RCC 7860 (cell line): ENCODE data around the gene CDKN2C.

ENCODE experiments used
- DNase-seq: peaks from one replicate; pipeline ENCODE4 v3.0.0-alpha.2; 2015; ENCODE audit warnings: low spot score
- FAIRE-seq: peaks from 2 replicates; lab custom pipeline; 2012; peaks lifted over from hg19 to GRCh38; lab: Jason Lieb, UNC

Gene CDKN2C

GRCh38 chr1:51014878-51015277, 44.8 kb downstream of the CDKN2C start:
- no peak for DNase-seq
- no peak for FAIRE-seq

GRCh38 chr1:51019811-51020210, 49.8 kb downstream of the CDKN2C start:
- FAIRE-seq (no peak), DNase-seq (no peak)
